Ecto neural progenitor cell (in vitro differentiated cells): ENCODE measurements around the gene CD7.
"Not testable (repeated sequence)": the region's sequence is repeated elsewhere in the genome, so short reads cannot be mapped to it uniquely, and the experiment has no call there.

Experiments used
- DNase-seq: peaks from one replicate; pipeline ENCODE4 v3.0.0-alpha.2; 2018; ENCODE audit warnings: low spot score

The CD7 gene

DNA sequence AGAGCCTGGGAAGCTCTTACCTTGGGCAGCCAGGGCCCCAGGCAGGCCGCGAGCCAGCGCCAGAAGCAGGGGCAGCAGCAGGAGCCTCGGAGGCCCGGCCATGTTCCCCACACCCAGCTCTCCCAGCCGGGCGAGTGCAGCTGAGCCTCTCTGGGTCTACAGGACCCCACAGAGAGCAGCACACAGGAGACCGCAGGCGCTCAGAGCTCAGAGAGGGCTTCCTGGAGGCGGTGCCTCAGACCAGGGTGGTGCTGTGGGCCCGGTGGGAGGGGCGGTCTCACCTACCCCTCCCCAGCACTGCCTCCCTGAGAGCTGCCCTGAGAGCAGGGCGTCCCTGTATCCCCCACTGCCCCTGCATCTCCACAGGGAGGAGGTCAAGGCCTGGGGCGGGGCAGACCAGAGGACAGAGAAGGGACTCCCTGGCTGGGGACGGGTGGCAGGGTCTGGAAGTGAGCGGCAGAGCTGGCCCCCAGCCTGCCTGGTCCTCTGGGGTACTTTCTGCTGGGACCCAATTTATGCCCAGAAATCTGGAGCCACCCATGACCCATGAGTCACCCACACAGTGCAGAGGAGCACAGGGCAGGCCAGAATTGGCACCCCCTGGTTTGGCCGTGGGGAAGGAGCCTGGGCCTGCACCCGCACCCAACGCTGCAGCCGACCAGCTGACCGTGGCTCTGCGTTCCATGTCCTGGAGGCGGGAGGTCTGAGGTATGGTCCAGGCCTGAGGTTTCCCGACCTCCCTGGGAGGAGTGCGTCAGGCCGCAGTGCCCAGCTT lies at the start of gene CD7:
Gene CD7 (minus strand): TSS at position 215 of the 775 bp plus-strand sequence. CDS start 113 bp downstream, at position 102.
- DNase-seq = no peak

DNA sequence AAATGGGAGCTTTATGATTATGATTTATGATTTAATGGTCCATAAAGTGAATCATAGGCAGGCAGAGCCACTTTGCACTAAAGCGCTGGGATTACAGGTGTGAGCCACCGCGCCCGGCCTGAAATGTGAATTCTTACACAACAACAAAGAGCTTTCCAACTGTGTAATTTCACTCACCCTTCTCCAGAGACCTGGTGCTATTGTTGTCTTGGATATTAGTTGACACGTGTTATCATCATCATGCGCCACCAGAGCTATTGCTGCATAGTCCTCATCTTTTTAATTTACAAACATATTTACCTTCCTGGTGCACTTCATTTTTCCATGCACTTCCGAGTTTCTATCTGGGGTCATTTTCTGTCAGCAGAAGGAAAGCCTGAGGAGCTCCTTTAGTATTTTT lies 49.3 kb upstream of the CD7 start:
- DNase-seq = no peak

DNA sequence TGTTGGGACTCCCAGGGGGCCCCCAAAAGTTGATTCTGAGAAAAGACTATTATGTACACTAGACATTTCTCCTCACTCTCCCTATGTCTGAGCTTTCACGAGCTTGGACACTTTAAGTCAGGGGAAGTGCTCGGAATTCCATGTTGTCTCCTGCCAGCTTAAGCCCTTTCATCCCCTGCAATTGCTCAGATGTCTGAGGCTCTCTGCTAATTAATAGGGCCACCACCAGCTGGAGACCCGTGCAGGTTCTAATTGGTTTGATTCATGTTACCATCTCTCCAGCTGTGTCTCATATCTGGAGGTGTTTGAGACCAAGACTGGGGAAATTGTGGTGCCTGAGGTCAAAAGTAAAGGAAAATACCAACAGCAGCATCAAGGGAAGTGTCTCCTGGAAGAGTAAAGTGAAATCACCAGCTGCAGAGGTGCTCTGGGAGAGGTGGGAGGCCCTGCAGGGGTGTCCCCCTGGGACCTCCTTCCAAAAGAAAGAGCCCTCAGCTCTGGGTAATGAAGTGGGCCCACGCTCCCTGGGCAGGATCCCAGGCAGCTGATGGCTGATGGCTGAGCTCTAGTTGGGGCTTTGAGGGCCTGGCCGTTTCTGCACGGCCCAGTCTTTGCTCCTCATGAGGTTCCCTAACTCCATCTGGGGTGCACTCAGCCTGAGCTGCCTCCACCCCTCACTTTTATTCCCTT lies 48.3 kb upstream of the CD7 start:
- DNase-seq = no peak

DNA sequence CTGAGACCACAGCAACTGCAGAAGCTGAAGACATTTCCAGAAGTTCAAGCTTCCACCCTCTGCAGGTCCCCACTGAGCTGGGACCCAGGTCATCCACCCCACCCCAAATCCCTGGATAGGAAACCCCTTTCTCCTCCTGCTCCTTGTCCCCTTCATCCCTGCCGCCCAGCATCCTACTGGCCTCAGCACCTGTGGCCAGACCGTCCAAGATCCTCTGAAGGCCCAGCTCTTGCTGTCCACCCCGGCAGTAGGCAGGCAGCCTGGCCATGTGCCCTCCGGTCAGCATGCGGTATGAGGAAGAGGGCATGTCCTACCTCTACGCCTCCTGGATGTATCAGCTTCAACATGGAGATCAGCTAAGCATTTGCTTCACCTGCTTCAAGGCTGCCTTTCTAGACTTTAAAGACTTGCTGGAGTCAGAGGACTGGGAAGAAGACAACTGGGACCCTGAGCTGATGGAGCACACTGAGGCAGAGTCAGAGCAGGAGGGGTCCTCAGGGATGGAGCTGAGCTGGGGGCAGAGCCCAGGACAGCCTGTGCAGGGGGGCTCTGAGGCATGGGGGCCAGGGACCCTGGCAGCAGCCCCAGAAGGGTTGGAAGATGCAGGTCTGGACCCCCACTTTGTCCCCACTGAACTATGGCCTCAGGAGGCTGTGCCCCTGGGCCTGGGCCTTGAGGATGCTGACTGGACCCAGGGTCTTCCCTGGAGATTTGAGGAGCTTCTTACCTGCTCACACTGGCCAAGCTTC lies 44.7 kb upstream of the CD7 start:
- DNase-seq = no peak

DNA sequence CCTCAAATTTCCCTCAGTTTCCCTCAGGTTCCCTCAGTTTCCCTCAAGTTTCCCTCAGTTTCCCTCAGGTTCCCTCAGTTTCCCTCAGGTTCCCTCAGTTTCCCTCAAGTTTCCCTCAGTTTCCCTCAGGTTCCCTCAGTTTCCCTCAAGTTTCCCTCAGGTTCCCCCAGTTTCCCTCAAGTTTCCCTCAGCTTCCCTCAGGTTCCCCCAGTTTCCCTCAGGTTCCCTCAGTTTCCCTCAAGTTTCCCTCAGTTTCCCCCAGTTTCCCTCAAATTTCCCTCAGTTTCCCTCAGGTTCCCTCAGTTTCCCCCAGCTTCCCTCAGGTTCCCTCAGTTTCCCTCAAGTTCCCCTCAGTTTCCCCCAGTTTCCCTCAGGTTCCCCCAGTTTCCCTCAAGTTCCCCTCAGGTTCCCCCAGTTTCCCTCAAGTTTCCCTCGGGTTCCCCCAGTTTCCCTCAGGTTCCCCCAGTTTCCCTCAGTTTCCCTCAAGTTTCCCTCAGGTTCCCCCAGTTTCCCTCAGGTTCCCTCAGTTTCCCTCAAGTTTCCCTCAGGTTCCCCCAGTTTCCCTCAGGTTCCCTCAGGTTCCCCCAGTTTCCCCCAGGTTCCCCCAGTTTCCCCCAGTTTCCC lies 42.2 kb upstream of the CD7 start:
- not testable (repeated sequence) for DNase-seq

DNA sequence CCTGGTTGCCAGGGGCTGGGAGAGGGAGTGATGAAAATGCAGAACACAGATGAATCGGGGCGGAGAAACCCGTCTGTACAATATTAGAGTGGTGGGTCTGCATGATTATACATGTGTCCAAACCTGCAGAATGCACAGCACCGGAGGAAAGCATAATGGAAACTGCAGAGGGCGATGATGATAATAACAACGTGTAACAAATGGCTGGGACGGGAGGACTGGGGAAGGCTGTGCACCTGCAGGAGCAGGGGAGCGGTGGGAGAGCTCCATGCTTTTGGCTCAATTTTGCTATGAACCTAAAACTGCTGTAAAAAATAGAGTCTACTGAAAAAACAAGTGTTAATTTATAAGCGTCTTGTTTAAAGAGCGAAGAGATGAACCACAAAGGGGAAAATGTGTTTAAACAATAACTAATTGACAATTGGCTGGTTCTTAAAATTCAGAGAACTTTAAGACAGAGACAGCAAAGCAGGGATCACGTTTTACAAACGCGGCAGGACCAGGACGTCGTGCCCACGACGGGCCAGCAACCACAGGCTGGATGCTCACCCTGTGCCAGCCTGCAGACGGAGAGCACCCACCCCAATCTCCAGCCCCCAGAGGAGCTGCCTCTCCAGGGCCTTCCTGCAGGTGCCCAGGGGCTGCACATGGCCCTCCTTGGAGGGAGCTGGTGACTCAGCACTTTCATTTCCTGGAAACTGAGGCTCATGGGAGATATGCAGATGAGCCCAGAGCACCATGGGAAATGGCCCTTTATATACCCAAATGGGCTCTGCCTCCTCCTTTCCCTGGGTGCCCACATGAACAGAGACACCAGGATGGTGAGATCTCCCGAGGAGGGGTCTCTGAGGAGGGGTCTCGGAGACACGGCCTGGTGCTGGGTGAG lies 41.3 kb upstream of the CD7 start, which contains the start of gene TEX19:
Gene TEX19 (plus strand): TSS at position 783 of the 886 bp plus-strand sequence. CDS start 2,904 bp downstream, outside the sequence.
- no peak for DNase-seq

DNA sequence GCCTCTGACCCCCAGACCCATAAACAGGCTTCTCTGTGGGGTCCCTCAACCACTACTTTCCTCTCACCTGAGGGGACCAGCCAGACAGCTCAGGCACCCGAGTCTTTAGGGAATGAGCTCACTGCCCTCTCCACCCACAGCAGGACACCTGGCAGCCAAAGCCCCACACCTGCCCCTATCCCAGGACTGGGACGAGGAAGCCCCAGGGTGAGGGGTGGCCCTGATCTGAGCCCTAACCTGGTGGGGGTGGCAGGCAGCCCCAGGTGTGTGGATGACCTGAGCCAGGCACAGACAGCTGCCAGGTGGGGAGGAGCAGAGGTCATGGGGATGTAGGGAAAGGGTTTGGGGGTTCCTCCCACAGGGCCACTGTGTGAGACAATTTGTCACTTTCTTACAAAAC lies 40.0 kb upstream of the CD7 start:
- DNase-seq = no peak

DNA sequence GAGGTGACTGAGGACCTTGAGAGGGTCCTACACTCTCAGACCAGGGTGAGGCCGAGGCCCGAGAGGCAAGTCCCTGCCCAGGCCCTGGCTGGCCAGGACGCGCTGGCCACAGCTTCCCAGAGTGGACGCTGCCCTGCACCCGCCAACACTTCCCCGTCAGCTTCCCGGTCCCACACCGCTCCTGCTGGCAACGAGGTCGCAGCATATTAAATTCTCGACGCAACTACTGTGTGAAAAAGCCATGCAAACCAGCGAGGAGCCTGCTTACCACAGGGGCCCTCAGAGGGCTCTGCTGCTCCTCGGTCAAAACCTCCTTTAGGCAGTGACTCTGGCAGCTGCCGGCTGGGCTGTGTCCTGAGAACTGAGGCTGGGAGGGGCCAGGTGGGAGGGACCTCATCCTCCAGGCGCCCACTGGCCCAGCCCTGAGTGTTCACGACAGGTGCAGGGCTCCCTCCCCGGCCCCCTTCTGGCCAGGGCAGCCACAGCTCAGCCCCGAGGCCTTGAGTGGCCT lies 39.5 kb upstream of the CD7 start:
- DNase-seq = no peak

DNA sequence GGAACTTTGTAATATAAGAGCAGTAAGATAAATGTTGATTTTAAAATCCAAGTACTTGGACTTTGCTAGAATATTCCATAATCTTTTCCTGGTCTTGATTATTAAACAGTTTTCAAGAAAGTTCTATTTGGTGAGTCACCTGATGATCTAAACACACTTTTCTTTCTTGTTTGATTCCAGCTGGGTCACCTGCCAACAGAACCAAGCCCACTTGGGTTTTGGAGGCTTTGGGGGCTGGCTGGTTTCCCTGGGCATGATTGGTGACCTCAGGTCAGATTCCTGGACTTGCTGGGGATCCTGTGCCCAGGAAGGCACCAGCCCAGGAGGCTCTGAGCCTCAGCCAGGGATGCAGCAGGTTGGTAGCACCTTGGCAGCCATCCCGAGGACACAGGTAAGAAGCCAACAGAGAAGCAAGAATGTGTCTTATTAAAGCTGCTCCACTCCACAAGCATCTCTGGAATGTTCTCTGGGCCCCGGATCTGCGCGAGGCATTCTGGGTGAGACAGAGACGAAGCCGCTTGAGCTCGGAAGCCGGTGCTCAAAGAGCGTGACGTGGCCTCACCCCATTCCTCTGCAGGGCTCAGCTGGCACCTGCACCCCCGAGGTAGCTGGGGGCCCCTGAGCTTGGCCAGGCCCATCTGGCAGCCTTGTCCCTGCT lies 38.5 kb upstream of the CD7 start:
- no peak for DNase-seq

DNA sequence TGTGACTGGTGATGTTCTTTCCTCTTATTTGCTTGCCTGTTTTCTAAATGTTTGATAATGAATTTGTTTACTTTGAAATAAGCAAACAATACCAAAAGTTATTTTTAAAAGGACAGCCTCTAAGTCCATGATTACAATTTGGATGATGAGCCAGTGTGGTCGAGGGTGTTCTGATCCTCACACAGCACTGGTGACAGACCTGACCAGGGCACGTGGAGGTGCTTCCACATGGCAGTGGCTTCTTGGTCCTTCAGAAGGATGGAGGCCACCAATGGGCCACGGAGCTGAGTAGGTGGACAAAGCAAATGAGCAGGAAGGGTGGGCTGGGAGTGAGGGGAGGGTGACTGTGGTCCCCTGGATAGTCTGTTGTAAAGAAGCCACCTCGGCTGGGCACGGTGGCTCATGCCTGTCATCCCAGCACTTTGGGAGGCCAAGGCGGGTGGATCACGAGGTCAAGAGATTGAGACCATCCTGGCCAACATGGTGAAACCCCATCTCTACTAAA lies 37.4 kb upstream of the CD7 start:
- no peak for DNase-seq

DNA sequence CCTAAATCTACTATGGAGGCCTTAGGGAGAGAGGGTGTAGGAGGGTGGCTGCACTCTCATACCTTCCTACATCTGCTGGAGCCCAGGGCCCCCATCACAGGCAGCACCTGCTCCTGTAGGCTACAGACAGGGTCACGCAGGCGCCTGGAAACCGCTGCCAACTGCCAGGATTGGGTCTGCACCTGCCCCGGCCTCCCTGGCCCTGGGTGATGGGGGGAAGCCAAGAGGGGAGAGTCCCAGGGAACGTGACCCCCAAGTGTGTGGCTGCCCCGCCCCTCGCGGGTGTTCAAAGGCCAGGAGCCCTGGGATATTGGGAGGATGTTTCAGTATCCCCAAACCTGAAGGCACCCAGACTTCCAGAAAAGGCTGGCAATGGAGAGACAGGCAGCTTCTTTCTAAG lies 36.1 kb upstream of the CD7 start:
- DNase-seq = no peak

DNA sequence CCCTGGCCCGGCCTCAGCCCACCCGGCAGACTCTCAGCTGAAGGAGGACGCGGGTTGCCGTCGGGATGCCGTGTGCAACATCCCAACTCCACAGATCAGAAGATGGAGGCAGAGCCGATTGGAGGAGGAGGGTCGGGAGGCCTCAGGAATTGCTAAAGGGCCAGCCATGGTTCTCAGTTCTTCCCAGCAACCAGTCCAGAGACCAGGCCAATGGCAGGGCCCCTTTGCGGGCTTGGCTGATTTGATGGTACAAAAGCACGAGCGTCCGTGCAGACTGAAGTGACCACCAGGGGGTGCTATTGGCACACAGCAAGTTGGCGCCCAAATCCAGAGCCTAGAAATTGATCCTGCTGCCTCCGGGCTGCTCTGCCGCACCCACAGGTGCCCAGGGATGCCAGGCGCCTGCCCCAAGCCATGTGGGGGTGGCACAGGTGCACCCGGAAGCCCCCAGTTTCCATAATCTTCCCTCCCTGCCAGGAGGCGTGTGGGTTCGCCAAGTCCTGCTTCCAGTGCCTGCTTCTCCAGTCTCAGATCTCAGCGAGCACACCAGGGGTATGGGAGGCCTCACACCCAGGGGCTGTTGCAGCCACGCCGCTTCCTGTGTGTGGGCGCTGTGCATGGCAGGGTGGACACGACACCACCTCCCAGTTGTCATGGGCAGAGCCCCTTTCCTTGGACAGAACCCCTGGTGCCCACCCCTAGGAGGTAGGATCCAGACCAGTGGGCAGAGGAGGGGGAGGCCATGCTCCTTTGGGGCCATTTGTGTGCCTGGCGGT lies 34.5 kb upstream of the CD7 start:
- DNase-seq = peak; percentile 97

DNA sequence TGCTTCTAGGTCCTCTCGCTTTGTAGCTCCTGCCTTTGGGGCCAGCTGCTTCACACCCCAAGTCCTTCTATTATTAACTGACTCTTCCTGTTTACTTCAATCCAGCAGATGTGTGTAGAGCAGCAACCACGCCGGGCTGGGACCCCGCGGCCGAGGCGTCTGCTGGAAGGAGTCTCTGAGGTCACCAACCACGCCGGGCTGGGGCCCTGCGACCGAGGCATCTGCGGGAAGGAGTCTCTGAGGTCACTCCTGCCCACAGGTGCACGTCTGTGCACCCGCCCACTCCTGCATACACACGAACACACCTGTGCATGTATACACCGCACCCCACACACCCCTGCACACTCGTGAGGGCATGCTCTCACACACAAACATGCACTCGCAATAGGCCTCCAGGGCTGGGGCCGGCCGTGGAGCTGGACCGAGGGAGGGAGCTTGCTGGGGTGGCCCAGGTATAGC lies 33.9 kb upstream of the CD7 start:
- DNase-seq = no peak

DNA sequence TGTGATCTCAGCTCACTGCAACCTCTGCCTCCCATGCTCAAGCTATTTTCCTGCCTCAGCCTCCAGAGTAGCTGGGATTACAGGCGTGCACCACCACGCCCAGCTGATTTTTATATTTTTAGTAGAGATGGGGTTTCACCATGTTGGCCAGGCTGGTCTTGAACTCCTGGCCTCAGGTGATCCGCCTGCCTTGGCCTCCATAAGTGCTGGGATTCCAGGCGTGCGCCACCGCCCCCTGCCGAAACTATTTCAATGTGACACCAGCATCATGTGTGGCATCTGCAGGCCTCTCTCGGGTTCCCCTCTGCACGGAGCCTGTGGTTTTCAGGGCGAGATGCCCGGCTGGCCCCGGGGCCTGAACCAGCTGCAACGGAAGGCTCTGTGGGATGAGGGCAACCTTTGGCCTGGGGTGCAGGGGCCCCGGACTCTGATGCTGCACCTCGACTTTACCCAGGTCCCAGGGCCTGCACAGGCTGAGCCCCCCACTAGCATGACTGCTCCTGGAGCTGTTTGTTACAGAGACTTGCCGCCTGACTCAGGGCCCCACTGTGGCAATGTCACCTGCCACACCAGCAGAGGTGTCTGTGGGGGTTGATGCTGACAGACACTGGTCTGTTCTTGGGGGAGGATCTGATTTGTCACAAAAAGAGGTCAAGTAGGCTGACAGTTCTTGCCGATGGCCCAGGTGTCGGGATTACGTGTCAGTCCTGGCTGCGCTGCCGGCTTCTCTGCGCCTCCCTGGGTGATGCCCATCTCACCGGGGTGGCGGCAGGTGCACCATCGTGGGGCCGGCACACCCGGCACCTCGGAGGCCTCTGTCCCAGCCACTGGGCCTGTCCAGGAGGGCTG lies 33.0 kb upstream of the CD7 start:
- no peak for DNase-seq

DNA sequence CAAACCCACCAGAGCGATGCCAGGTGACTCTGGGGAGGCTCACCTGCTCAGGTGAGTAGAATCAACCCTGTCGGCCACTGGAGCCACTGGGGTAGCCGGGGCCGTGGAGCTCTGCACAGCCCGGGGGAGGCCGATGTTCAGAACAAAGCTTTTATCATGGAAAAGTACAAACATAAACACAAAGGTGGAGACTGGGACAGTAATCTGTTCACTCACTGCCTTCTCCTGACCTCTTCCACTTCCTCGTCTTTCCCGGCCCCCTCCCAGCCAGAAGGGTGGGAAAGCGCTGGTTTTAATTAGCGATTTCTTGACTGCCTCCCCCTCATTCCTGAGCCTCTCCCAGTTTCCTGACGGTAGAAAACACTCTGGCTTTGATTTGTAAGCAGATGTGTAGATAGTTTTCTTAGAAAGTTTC lies 31.9 kb upstream of the CD7 start:
- no peak for DNase-seq

DNA sequence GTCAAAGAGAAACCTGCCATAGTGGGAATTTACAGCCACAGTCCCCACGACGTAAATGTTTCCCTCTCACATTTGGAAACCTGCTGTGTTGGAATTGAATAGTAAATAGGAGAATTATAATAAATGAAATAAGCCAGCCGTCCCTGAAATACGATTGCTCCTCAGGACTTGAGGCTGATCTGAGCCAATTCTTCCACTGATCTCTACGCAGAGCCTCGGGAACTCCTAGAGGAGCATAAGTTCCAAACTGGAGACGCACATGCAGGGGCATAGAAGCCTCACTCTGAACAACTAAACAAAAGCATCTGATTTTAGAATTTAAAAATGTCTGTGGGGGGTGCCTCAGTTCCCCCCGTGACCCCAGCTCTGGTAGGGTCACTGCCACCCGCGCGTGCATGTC lies 31.5 kb upstream of the CD7 start:
- DNase-seq = no peak

DNA sequence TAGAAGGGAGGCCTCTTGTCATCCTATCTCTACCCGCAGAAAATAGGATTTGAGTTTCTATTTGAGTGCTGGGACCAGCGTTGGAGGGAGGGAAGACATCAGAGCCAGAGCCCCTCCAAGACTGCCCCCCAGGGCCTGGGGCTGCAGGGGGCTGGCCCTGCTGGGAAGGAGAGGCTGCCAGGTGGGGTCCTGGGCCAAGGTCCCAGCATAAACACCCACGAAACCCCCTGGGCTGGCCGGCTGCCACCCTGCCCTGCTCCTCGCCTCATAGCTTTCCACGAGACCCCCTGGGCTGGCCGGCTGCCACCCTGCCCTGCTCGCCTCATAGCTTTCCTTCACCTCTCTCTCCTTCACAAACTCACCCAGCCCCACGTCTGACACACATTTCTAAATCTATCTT lies 31.0 kb upstream of the CD7 start:
- no peak for DNase-seq

DNA sequence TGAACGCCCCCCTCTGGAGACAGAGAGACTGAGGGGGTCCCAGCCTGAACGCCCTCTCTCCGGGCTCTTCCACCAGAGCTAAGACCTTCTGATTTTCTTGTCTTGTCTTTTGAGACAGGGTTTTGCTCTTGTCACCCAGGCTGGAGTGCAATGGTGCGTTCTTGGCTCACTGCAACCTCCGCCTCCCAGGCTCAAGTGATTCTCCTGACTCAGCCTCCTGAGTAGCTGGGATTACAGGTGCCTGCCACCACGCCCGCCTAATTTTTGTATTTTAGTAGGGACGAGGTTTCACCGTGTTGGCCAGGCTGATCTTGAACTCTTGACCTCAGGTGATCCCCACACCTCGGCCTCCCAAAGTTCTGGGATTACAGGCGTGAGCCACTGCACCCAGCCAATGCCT lies 30.6 kb upstream of the CD7 start:
- not testable (repeated sequence) for DNase-seq
